ENCODE data around the gene C1orf115. TPM values are rescaled to one million over a fixed set of nuclear protein-coding genes. Genes with fewer than 3 reads are reported as not detected.

The C1orf115 gene
- total RNA-seq, 4 donors from 2014 or later: 61.1 to 228 (median 177) TPM

- no peak for TF ChIP-seq POLR2A (IDR thresholded peaks at IDR 0.05)
- TF ChIP-seq CTCF (IDR thresholded peaks at IDR 0.05): no peak
- Histone ChIP-seq H3K36me3 (no peaks in the 10 kb centered on the region), H3K4me1 (no peaks in the 10 kb centered on the region), H3K4me3 (no peak overlapping the region), H3K27ac (no peak overlapping the region), H3K27me3 (no peaks in the 10 kb centered on the region), H3K9me3 (no peaks in the 10 kb centered on the region)
- no peak for DNase-seq
Measured at GRCh38 chr1:220666349-220666748, 23.8 kb upstream of the C1orf115 start.

- no peak overlapping the region for H3K27ac ChIP-seq
- DNase-seq: no peak
- TF ChIP-seq CTCF (IDR thresholded peaks at IDR 0.05) (no peak), POLR2A (IDR thresholded peaks at IDR 0.05) (no peak)
- no peaks in the 10 kb centered on the region for H3K9me3 ChIP-seq
- no peaks in the 10 kb centered on the region for H3K4me1 ChIP-seq
- no peak overlapping the region for H3K4me3 ChIP-seq
- no peaks in the 10 kb centered on the region for H3K36me3 ChIP-seq
- H3K27me3 ChIP-seq: no peaks in the 10 kb centered on the region
Measured at GRCh38 chr1:220669005-220669404, 21.2 kb upstream of the C1orf115 start.

GRCh38 chr1:220670365-220670764 is 19.8 kb upstream of the C1orf115 start:
- Histone ChIP-seq H3K27me3 (no peaks in the 10 kb centered on the region), H3K27ac (no peak overlapping the region), H3K36me3 (no peaks in the 10 kb centered on the region), H3K4me3 (no peak overlapping the region), H3K9me3 (no peaks in the 10 kb centered on the region), H3K4me1 (no peaks in the 10 kb centered on the region)
- no peak for DNase-seq
- TF ChIP-seq POLR2A (IDR thresholded peaks at IDR 0.05) (no peak), CTCF (IDR thresholded peaks at IDR 0.05) (no peak)

- DNase-seq: no peak
- Histone ChIP-seq H3K9me3 (no peaks in the 10 kb centered on the region), H3K36me3 (no peaks in the 10 kb centered on the region), H3K27me3 (no peaks in the 10 kb centered on the region), H3K4me3 (no peak overlapping the region), H3K27ac (no peak overlapping the region), H3K4me1 (no peaks in the 10 kb centered on the region)
- no peak for TF ChIP-seq CTCF (IDR thresholded peaks at IDR 0.05)
- no peak for TF ChIP-seq POLR2A (IDR thresholded peaks at IDR 0.05)
Measured at GRCh38 chr1:220673921-220674320, 16.2 kb upstream of the C1orf115 start.

GRCh38 chr1:220677251-220677650 is 12.9 kb upstream of the C1orf115 start:
- Histone ChIP-seq H3K4me3 (no peak overlapping the region), H3K27me3 (no peaks in the 10 kb centered on the region), H3K4me1 (no peaks in the 10 kb centered on the region), H3K9me3 (no peaks in the 10 kb centered on the region), H3K27ac (no peak overlapping the region), H3K36me3 (no peaks in the 10 kb centered on the region)
- no peak for DNase-seq
- TF ChIP-seq CTCF (IDR thresholded peaks at IDR 0.05): no peak
- no peak for TF ChIP-seq POLR2A (IDR thresholded peaks at IDR 0.05)

- Histone ChIP-seq H3K27me3 (no peaks in the 10 kb centered on the region), H3K27ac (no peak overlapping the region), H3K9me3 (no peaks in the 10 kb centered on the region), H3K4me1 (no peaks in the 10 kb centered on the region), H3K36me3 (no peaks in the 10 kb centered on the region), H3K4me3 (no peak overlapping the region)
- DNase-seq: no peak
- TF ChIP-seq CTCF (IDR thresholded peaks at IDR 0.05): peak; percentile 34 to 75 (median 66)
- TF ChIP-seq POLR2A (IDR thresholded peaks at IDR 0.05): no peak
Measured at GRCh38 chr1:220680085-220680687, 10.0 kb upstream of the C1orf115 start.
